BLaER1 treated with 17β-estradiol and CSF1 and Interleukin-3, amounts not matched to agents 10 nM and 100 nM (cell line): ENCODE measurements around the gene TAF11L8.
"Not testable (repeated sequence)": the region's sequence is repeated elsewhere in the genome, so short reads cannot be mapped to it uniquely, and the experiment has no call there.

ENCODE experiments used
- H3K27ac ChIP-seq, 11 experiments: shearing (Covaris generic); formaldehyde crosslinking; 2 replicates each; pipeline ENCODE4 v1.8.1; 2022
- H3K27me3 ChIP-seq, 11 experiments: shearing (Covaris generic); formaldehyde crosslinking; 2 replicates each; pipeline ENCODE4 v1.8.1; 2022
- H3K36me3 ChIP-seq, 11 experiments: shearing (Covaris generic); formaldehyde crosslinking; 2 replicates each; pipeline ENCODE4 v1.8.1; 2022
- H3K4me1 ChIP-seq, 10 experiments: shearing (Covaris generic); formaldehyde crosslinking; 2 replicates each; pipeline ENCODE4 v1.8.1; 2022
- H3K4me2 ChIP-seq, 11 experiments: shearing (Covaris generic); formaldehyde crosslinking; 2 replicates each; pipeline ENCODE4 v1.8.1; 2022
- H3K4me3 ChIP-seq, 10 experiments: shearing (Covaris generic); formaldehyde crosslinking; 2 replicates each; pipeline ENCODE4 v1.8.1; 2022
- H3K9ac ChIP-seq, 11 experiments: shearing (Covaris generic); formaldehyde crosslinking; 2 replicates each; pipeline ENCODE4 v1.8.1; 2022
- H3K9me3 ChIP-seq, 11 experiments: shearing (Covaris generic); formaldehyde crosslinking; replicated peaks in 1 of 11; 2 replicates each; pipeline ENCODE4 v1.8.1; 2022
- H4K20me1 ChIP-seq, 11 experiments: shearing (Covaris generic); formaldehyde crosslinking; 2 replicates each; pipeline ENCODE4 v1.8.1; 2022
- Cebpa-rat ChIP-seq, 11 experiments: shearing (Covaris generic); IDR thresholded peaks; 2 replicates each; pipeline ENCODE4 v1.8.1; 2022

The TAF11L8 gene

GRCh38 chr5:17590860-17591259 lies at the start of gene TAF11L8:
TAF11L8 (minus strand) TSS chr5:17590960.
- H3K9ac ChIP-seq, H3K9me3 ChIP-seq, H3K4me3 ChIP-seq, H4K20me1 ChIP-seq, H3K36me3 ChIP-seq, H3K27ac ChIP-seq, H3K4me2 ChIP-seq, H3K27me3 ChIP-seq, H3K4me1 ChIP-seq: not testable (repeated sequence)

DNA sequence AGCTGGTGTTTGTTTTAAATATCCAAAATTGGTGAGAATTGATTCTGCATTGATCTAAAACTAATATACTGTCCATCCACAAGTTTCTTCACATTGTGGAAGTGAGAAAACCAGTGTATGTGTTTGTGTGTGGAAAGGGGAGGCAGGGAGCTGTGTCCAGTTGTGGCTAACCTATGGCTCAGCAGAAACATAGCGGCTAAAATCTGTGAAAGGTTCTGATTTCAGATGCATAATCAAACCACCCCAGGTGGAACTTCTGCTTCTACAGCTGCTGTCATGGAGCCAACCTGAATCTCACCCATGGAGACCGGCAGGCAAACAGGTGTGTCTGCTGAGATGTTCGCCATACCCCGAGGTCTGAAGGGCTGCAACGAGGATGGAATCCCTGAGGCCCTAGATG lies 43.4 kb upstream of the TAF11L8 start, which contains the start of gene TAF11L14:
Gene TAF11L14 (plus strand): TSS at position 301 of the 400 bp plus-strand sequence.
- Histone ChIP-seq H3K9me3 (no peaks in the 10 kb centered on the region), H3K4me2 (no peak within 1 kb of the TSS), H3K27ac (no peak within 1 kb of the TSS), H4K20me1 (no peaks in the 10 kb centered on the region), H3K27me3 (no peaks in the 10 kb centered on the region), H3K9ac (no peak within 1 kb of the TSS), H3K4me1 (no peaks in the 10 kb centered on the region), H3K36me3 (no peaks in the 10 kb centered on the region), H3K4me3 (no peak within 1 kb of the TSS)
- TF ChIP-seq Cebpa-rat (IDR thresholded peaks at IDR 0.05) = no peak

GRCh38 chr5:17631788-17632187 lies 41.0 kb upstream of the TAF11L8 start, which contains the start of gene TAF11L13:
TAF11L13 (plus strand) TSS chr5:17632088.
- not testable (repeated sequence) for H3K9me3 ChIP-seq, H3K9ac ChIP-seq, H4K20me1 ChIP-seq

DNA sequence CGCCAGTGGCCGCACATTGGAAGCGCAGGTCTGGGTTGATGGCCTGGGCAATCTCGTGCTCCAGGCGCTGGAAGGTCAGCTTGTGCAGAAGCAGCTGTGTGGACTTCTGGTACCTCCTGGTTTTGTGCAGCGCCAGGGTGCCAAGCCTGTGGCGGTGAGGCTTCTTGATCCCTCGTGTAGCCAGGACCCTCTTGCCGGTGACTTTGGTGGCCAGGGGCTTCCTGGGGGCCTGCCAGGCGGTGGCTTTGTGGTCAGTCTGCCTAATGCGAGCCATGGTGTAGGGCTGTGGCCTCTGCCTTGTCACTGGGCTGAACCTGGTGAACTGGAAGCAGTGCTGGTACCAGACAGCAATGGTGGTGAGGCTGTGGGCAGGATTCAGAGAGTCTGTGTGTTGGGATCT lies 34.9 kb upstream of the TAF11L8 start:
- Histone ChIP-seq H3K9me3 (0 out of 22 replicates have a peak, but pooled peaks cover 0 to 2% (median 0%) of the 10 kb centered on the region in 11 experiments), H4K20me1 (no peaks in the 10 kb centered on the region), H3K4me1 (peaks cover 0 to 2% (median 1%) of the 10 kb centered on the region in 10 experiments; a peak in 14 of 20 replicates), H3K9ac (no peak overlapping the region), H3K27me3 (peaks cover 0 to 3% (median 0%) of the 10 kb centered on the region in 11 experiments; a peak in 3 of 22 replicates), H3K27ac (no peak overlapping the region), H3K4me3 (no peak overlapping the region), H3K4me2 (no peak overlapping the region), H3K36me3 (no peaks in the 10 kb centered on the region)
- no peak for TF ChIP-seq Cebpa-rat (IDR thresholded peaks at IDR 0.05)

More at GRCh38 chr5:17631788-17632187, 41.0 kb upstream of the TAF11L8 start, which contains the start of gene TAF11L13:
- H3K27ac ChIP-seq, H3K4me3 ChIP-seq, H3K27me3 ChIP-seq, H3K36me3 ChIP-seq, H3K4me1 ChIP-seq, H3K4me2 ChIP-seq: not testable (repeated sequence)

- Histone ChIP-seq H3K4me1 (peaks cover 0 to 16% (median 10%) of the 10 kb centered on the region in 10 experiments; a peak in 14 of 20 replicates), H4K20me1 (no peaks in the 10 kb centered on the region), H3K9me3 (0 out of 22 replicates have a peak, but pooled peaks cover 0 to 4% (median 0%) of the 10 kb centered on the region in 11 experiments), H3K9ac (no peak overlapping the region), H3K4me2 (peak overlapping the region in 9 of 11 experiments; percentile 31 to 69 (median 53); a peak in 18 of 22 replicates), H3K27me3 (peaks cover 0 to 4% (median 0%) of the 10 kb centered on the region in 11 experiments; a peak in 4 of 22 replicates), H3K27ac (no peak overlapping the region), H3K4me3 (no peak overlapping the region), H3K36me3 (no peaks in the 10 kb centered on the region)
- TF ChIP-seq Cebpa-rat (IDR thresholded peaks at IDR 0.05) = no peak
These were observed 29.9 kb upstream of the TAF11L8 start for GRCh38 chr5:17620627-17621026.

DNA sequence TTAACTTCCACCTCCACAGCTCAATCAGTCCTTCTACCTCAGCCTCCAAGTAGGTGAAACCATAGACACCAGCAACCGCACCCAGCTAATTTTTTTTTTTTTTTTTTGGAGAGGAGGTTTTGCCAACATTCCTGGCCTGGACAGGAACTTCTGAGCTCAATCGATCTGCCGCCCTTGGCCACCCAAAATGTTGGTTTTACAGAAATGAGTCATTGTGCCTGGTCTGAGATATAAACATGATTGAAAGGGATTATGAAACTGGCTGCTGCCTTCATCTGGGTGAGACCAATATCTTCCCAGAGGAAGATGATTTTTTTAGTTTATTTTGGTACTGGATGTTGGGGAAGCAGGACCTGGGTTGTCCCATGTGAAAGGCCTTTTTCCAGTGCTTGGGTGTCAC lies 28.6 kb upstream of the TAF11L8 start:
- no peak for TF ChIP-seq Cebpa-rat (IDR thresholded peaks at IDR 0.05)
- H3K27me3 ChIP-seq = peaks cover 0 to 4% (median 0%) of the 10 kb centered on the region in 11 experiments; a peak in 4 of 22 replicates
- H4K20me1 ChIP-seq = no peaks in the 10 kb centered on the region
- no peaks in the 10 kb centered on the region for H3K36me3 ChIP-seq
- peaks cover 0 to 10% (median 0%) of the 10 kb centered on the region in 11 experiments; a peak in 2 of 22 replicates for H3K9me3 ChIP-seq
- peaks cover 0 to 16% (median 10%) of the 10 kb centered on the region in 10 experiments; a peak in 14 of 20 replicates for H3K4me1 ChIP-seq
- H3K9ac ChIP-seq = no peak overlapping the region
- H3K4me2 ChIP-seq = peak overlapping the region in 6 of 11 experiments; percentile 36 to 69 (median 56); a peak in 7 of 22 replicates
- H3K4me3 ChIP-seq = no peak overlapping the region
- no peak overlapping the region for H3K27ac ChIP-seq

- Histone ChIP-seq H3K9ac (no peak overlapping the region), H3K27me3 (peaks cover 0 to 4% (median 0%) of the 10 kb centered on the region in 11 experiments; a peak in 1 of 22 replicates), H4K20me1 (no peaks in the 10 kb centered on the region), H3K4me2 (no peak overlapping the region), H3K4me1 (peaks cover 0 to 8% (median 3%) of the 10 kb centered on the region in 10 experiments; a peak in 9 of 20 replicates), H3K27ac (no peak overlapping the region), H3K4me3 (no peak overlapping the region), H3K36me3 (no peaks in the 10 kb centered on the region), H3K9me3 (peaks cover 0 to 6% (median 0%) of the 10 kb centered on the region in 11 experiments; a peak in 2 of 22 replicates)
- no peak for TF ChIP-seq Cebpa-rat (IDR thresholded peaks at IDR 0.05)
These were observed 24.3 kb upstream of the TAF11L8 start for GRCh38 chr5:17614872-17615605.

DNA sequence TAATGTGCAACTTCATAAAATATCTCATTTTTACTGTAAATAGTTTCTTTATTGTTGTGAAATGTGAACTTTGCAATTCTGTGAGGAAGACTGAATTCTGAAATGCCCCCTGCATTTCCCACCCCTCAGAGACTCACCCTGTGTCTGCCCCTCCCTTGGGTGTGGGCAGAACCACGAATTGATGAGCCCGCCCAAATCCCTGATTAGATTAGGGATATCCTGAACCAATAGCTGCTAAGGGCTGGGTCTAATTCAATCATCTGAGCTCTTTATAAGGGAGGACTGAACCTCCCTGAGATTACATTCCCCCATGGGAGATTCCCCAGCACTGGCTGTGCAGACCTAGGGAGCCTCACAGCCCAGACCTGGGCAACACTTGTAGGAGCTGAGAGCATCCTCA lies 19.3 kb upstream of the TAF11L8 start, which contains the start of gene TAF11L12:
Gene TAF11L12 (plus strand): TSS at position 301 of the 400 bp plus-strand sequence.
- not testable (repeated sequence) for H3K9ac ChIP-seq, H3K27ac ChIP-seq, H3K4me1 ChIP-seq, H4K20me1 ChIP-seq, H3K4me3 ChIP-seq, H3K4me2 ChIP-seq, H3K9me3 ChIP-seq, H3K27me3 ChIP-seq, H3K36me3 ChIP-seq

DNA sequence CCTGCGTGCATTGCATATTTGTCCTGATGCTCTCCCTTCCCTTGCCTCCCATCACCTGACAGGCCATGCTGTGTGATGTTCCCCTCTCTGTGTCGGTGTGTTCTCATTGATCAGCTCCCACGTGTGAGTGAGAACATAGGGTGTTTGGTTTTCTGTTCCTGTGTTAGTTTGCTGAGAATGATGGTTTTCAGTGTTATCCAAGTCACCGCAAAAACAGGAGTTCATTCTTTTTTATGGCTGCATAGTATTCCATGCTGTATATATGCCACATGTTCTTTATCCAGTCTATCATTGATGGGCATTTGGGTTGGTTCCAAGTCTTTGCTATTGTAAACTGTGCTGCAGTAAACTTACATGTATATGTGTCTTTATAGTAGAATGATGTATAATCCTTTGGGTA lies 16.7 kb upstream of the TAF11L8 start:
- not testable (repeated sequence) for H3K4me2 ChIP-seq, H4K20me1 ChIP-seq

GRCh38 chr5:17604951-17605350 lies 14.2 kb upstream of the TAF11L8 start:
- Histone ChIP-seq H3K4me2 (no peak overlapping the region), H3K9me3 (peaks cover 0 to 5% (median 0%) of the 10 kb centered on the region in 11 experiments; a peak in 1 of 22 replicates), H3K36me3 (no peaks in the 10 kb centered on the region), H3K4me3 (no peak overlapping the region), H4K20me1 (no peaks in the 10 kb centered on the region), H3K4me1 (no peaks in the 10 kb centered on the region), H3K27me3 (no peaks in the 10 kb centered on the region), H3K9ac (no peak overlapping the region), H3K27ac (no peak overlapping the region)
- TF ChIP-seq Cebpa-rat (IDR thresholded peaks at IDR 0.05) = no peak

More for the DNA sequence above, 16.7 kb upstream of the TAF11L8 start:
- not testable (repeated sequence) for H3K27ac ChIP-seq, H3K4me1 ChIP-seq, H3K4me3 ChIP-seq, H3K27me3 ChIP-seq, H3K36me3 ChIP-seq, H3K9ac ChIP-seq, H3K9me3 ChIP-seq

- not testable (repeated sequence) for H3K4me3 ChIP-seq, H4K20me1 ChIP-seq, H3K9ac ChIP-seq, H3K27me3 ChIP-seq, H3K36me3 ChIP-seq, H3K4me1 ChIP-seq, H3K9me3 ChIP-seq, H3K4me2 ChIP-seq, H3K27ac ChIP-seq
These were observed 13.1 kb upstream of the TAF11L8 start, which contains the start of gene TAF11L11 for GRCh38 chr5:17603880-17604279. TAF11L11 (plus strand) TSS chr5:17604183.

GRCh38 chr5:17597728-17598127 lies 7.0 kb upstream of the TAF11L8 start, which contains the start of gene TAF11L10:
TAF11L10 (minus strand) TSS chr5:17597828.
- not testable (repeated sequence) for H3K4me2 ChIP-seq, H3K9me3 ChIP-seq, H3K9ac ChIP-seq, H3K27me3 ChIP-seq, H4K20me1 ChIP-seq, H3K4me3 ChIP-seq, H3K4me1 ChIP-seq, H3K27ac ChIP-seq, H3K36me3 ChIP-seq

- H3K4me3 ChIP-seq, H3K9ac ChIP-seq, H3K27me3 ChIP-seq, H3K36me3 ChIP-seq, H4K20me1 ChIP-seq, H3K4me1 ChIP-seq, H3K27ac ChIP-seq, H3K4me2 ChIP-seq, H3K9me3 ChIP-seq: not testable (repeated sequence)
These were observed 3.5 kb upstream of the TAF11L8 start, which contains the start of gene TAF11L9 for GRCh38 chr5:17594255-17594654. TAF11L9 (minus strand) TSS chr5:17594394.
